ENCODE results near the gene RNF19B.

- TF ChIP-seq EZH2 (IDR thresholded peaks at IDR 0.05), result no peak
- TF ChIP-seq YY1 (IDR thresholded peaks at IDR 0.05; ENCODE audit: extremely low read depth, insufficient replicate concordance, low read depth, low read length), result no peak
- TF ChIP-seq CTCF (IDR thresholded peaks at IDR 0.05 in 2 of 3, conservative IDR thresholded peaks at IDR 0.05 in 1 of 3; ENCODE audit: borderline replicate concordance in 1 of 3, insufficient read depth in 1 of 3, low read depth in 2 of 3, low read length in 2 of 3), result no peak
- no peak for TF ChIP-seq MAX (IDR thresholded peaks at IDR 0.05)
- TF ChIP-seq POLR2AphosphoS5 (IDR thresholded peaks at IDR 0.05; ENCODE audit: low read depth, low read length), result no peak
- TF ChIP-seq FOSL1 (IDR thresholded peaks at IDR 0.05; ENCODE audit: low read depth), result no peak
- no peak for TF ChIP-seq POLR2A (IDR thresholded peaks at IDR 0.05; ENCODE audit: borderline replicate concordance, extremely low read depth, insufficient read depth, insufficient read length)
- TF ChIP-seq SP1 (IDR thresholded peaks at IDR 0.05; ENCODE audit: low read depth), result no peak
- TF ChIP-seq SIN3A (IDR thresholded peaks at IDR 0.05; ENCODE audit: low read depth), result no peak
- TF ChIP-seq EZH2phosphoT487 (IDR thresholded peaks at IDR 0.05; ENCODE audit: borderline replicate concordance), result no peak
- no peak for TF ChIP-seq JUND (IDR thresholded peaks at IDR 0.05)
- no peak for TF ChIP-seq TCF7L2 (IDR thresholded peaks at IDR 0.05; ENCODE audit: borderline replicate concordance, extremely low read depth, insufficient read depth, insufficient read length)
Measured at GRCh38 chr1:32927441-32927840, 37.2 kb downstream of the RNF19B start.

All from HCT116 (cell line).